ENCODE data around the gene ATRIP.

The ATRIP gene

DNA sequence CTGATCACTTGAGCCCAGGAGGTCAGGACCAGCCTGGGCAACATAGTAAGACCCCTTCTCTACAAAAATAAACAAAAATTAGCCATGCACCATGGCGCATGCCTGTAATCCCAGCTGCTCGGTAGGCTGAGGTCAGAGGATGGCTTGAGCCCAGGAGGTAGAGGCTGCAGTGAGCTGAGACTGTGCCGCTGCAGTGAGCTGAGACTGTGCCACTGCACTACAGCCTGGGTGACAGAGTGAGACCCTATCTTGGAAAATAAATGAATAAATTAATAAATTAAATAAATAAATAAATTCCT lies 46.6 kb downstream of the ATRIP start:
- no peak overlapping the region for H3K4me3 ChIP-seq (ENCODE audit: low read depth, low read length)

- no peak overlapping the region for H3K4me3 ChIP-seq (ENCODE audit: low read depth, low read length)
Observed at GRCh38 chr3:48500656-48501055, 54.1 kb downstream of the ATRIP start.

DNA sequence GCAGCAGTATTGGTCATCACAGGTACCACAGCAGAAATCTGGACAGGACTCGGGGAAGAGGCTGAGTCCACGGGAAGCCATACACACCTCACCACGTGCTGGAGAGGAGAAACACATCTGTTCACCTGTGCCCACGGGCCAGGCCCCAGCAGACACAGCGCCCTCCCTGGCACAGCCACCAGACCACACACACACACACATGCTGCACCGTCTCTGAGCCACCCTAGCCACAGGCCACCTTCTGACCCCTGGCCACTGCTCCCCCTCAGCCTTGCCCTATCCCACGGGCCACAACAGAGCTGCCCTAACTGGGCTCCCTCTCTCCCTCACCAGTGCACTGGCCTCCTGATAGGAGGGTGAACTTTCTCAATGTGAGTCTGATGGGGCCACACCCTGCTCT lies 54.7 kb downstream of the ATRIP start:
- H3K4me3 ChIP-seq (ENCODE audit: low read depth, low read length): no peak overlapping the region

- no peak overlapping the region for H3K4me3 ChIP-seq (ENCODE audit: low read depth, low read length)
Observed at GRCh38 chr3:48502121-48502520, 55.6 kb downstream of the ATRIP start.

DNA sequence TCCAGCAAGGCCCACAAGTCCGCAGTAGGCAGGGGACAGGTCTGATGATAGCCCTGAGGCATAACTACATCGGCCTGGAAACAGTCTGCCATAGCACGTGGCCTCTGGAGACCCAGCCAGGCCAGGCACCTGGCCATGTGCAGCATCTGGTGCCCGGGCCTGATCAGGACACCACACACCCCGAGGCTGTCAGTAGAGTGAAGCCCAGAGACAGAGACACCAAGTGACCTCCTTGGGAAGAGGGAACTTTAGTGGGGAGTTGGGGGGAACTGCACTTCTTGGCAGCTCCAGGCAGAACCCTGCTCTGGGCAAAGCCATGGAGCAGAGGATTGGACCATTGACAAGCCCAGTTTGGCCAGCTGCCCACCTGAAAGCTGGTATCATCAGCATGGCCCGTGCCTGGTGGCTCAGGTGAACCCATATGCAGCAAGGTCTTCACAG lies 56.2 kb downstream of the ATRIP start:
- no peak overlapping the region for H3K4me3 ChIP-seq (ENCODE audit: low read depth, low read length)

DNA sequence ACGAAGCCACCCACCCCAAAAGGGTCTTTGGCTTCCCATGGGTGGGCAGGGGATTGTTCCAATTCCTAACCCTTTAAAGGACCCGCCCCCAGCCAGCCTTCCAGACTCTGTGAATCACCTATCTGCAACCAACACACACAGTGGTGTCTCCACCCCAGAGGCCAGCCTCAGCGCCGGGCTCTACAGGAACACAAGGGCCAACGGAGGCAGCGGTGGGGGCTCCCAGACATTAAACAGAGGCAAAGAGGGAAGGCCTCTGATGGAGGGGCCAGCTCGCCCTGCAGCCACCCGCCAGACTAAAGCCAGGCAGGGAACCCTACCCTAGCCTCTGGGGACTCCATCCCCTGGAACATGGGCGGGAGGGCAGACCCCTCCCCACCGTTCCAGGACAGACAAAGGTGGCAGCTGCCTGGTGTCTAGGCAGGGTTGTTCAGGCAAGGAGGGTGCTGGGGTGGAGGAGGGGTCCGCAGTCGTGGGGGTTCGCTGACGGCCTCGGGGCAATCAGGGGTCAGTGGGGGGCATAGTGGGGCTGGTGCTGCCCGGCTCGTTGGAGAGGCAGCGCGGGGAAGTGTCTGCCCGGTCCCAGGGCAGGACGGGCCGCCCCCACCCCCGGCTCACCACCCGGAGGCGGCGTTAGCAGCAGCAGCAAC lies 57.0 kb downstream of the ATRIP start:
- peak overlapping the region; percentile 66 for H3K4me3 ChIP-seq (ENCODE audit: low read depth, low read length)

GRCh38 chr3:48504051-48504946 lies 57.8 kb downstream of the ATRIP start, which contains the start of gene SHISA5:
SHISA5 (minus strand) TSS chr3:48504174; CDS start chr3:48504094, 80 bp downstream.
- peak within 1 kb of the TSS; percentile 66 for H3K4me3 ChIP-seq (ENCODE audit: low read depth, low read length)

- no peak overlapping the region for H3K4me3 ChIP-seq (ENCODE audit: low read depth, low read length)
Observed at GRCh38 chr3:48505146-48505545, 58.6 kb downstream of the ATRIP start.

- H3K4me3 ChIP-seq (ENCODE audit: low read depth, low read length): no peak overlapping the region
Observed at GRCh38 chr3:48505968-48506504, 59.5 kb downstream of the ATRIP start.

- H3K4me3 ChIP-seq (ENCODE audit: low read depth, low read length): no peak overlapping the region
Observed at GRCh38 chr3:48507256-48508061, 60.9 kb downstream of the ATRIP start.

- H3K4me3 ChIP-seq (ENCODE audit: low read depth, low read length): no peak overlapping the region
Observed at GRCh38 chr3:48511551-48511950, 65.0 kb downstream of the ATRIP start.

GRCh38 chr3:48514431-48515227 lies 68.1 kb downstream of the ATRIP start:
- H3K4me3 ChIP-seq (ENCODE audit: low read depth, low read length): no peak overlapping the region
